Measurements from ENCODE around the gene LARGE1.

DNA sequence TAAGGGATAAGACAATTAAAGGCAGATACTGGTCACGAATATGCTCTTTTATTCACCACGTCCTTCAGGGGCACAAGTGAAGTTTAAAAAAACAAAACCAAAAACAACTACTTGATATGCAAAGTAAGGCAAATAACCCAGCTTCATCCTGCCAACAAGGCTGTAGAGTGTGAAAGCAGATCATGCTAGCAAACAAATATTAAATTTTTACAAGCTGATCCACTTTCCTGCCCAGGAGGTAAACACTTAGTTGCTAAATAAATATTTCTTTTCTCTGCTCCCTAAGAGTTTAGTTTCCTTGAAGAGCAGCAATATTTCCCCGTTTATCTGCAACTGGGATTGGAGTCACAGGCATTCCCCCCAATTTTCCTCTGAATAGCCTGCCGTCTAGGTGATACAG is 300.2 kb downstream of the LARGE1 start:
- TF ChIP-seq, protein P1, sequence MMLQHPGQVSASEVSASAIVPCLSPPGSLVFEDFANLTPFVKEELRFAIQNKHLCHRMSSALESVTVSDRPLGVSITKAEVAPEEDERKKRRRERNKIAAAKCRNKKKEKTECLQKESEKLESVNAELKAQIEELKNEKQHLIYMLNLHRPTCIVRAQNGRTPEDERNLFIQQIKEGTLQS (IDR thresholded peaks at IDR 0.05; ENCODE audit: insufficient read depth, low read depth, low read length) = no peak
- TF ChIP-seq, protein P2, sequence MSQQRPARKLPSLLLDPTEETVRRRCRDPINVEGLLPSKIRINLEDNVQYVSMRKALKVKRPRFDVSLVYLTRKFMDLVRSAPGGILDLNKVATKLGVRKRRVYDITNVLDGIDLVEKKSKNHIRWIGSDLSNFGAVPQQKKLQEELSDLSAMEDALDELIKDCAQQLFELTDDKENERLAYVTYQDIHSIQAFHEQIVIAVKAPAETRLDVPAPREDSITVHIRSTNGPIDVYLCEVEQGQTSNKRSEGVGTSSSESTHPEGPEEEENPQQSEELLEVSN (IDR thresholded peaks at IDR 0.05) = no peak
- TF ChIP-seq ZNF274 (IDR thresholded peaks at IDR 0.05; ENCODE audit: borderline replicate concordance, extremely low read depth, low read length) (no peak), SIN3A (conservative IDR thresholded peaks at IDR 0.05 in 1 of 2, IDR thresholded peaks at IDR 0.05 in 1 of 2; ENCODE audit: low read depth in 1 of 2, low read length in 2 of 2) (no peak), NRF1 (IDR thresholded peaks at IDR 0.05; ENCODE audit: low read depth, low read length) (no peak), EGR1 (IDR thresholded peaks at IDR 0.05; ENCODE audit: borderline replicate concordance, low read depth, low read length) (no peak), EZH2 (IDR thresholded peaks at IDR 0.05; ENCODE audit: low read depth, low read length, severe bottlenecking) (no peak)
- TF ChIP-seq, protein P3, sequence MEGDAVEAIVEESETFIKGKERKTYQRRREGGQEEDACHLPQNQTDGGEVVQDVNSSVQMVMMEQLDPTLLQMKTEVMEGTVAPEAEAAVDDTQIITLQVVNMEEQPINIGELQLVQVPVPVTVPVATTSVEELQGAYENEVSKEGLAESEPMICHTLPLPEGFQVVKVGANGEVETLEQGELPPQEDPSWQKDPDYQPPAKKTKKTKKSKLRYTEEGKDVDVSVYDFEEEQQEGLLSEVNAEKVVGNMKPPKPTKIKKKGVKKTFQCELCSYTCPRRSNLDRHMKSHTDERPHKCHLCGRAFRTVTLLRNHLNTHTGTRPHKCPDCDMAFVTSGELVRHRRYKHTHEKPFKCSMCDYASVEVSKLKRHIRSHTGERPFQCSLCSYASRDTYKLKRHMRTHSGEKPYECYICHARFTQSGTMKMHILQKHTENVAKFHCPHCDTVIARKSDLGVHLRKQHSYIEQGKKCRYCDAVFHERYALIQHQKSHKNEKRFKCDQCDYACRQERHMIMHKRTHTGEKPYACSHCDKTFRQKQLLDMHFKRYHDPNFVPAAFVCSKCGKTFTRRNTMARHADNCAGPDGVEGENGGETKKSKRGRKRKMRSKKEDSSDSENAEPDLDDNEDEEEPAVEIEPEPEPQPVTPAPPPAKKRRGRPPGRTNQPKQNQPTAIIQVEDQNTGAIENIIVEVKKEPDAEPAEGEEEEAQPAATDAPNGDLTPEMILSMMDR (IDR thresholded peaks at IDR 0.05; ENCODE audit: control extremely low read depth in 1 of 3, insufficient read depth in 1 of 3, low read depth in 1 of 3, low read length in 3 of 3) = no peak
